Measurements from ENCODE around the gene KCNE5.
"Not testable (repeated sequence)": the region's sequence is repeated elsewhere in the genome, so short reads cannot be mapped to it uniquely, and the experiment has no call there.

KCNE5 gene

GRCh38 chrX:109624641-109625616 lies at the start of gene KCNE5:
Gene KCNE5, minus strand, starts transcription at chrX:109625172. Its CDS starts 152 bp downstream, at chrX:109625020.
- no peak for DNase-seq

GRCh38 chrX:109672239-109672638 lies 47.3 kb upstream of the KCNE5 start:
- DNase-seq = no peak

- DNase-seq = not testable (repeated sequence)
Measured at GRCh38 chrX:109671170-109671569, 46.2 kb upstream of the KCNE5 start.

- no peak for DNase-seq
Measured at GRCh38 chrX:109667986-109668385, 43.0 kb upstream of the KCNE5 start.

- no peak for DNase-seq
Measured at GRCh38 chrX:109660435-109661143, 35.6 kb upstream of the KCNE5 start.

GRCh38 chrX:109658391-109658790 lies 33.4 kb upstream of the KCNE5 start:
- DNase-seq = no peak

- not testable (repeated sequence) for DNase-seq
Measured at GRCh38 chrX:109657364-109657763, 32.4 kb upstream of the KCNE5 start.

- no peak for DNase-seq
Measured at GRCh38 chrX:109656774-109657173, 31.8 kb upstream of the KCNE5 start.

GRCh38 chrX:109655502-109656201 lies 30.7 kb upstream of the KCNE5 start:
- no peak for DNase-seq

- DNase-seq = no peak
Measured at GRCh38 chrX:109654516-109655109, 29.6 kb upstream of the KCNE5 start.

GRCh38 chrX:109644671-109645070 lies 19.7 kb upstream of the KCNE5 start:
- DNase-seq = not testable (repeated sequence)

GRCh38 chrX:109643687-109644086 lies 18.7 kb upstream of the KCNE5 start:
- no peak for DNase-seq

GRCh38 chrX:109638158-109638557 lies 13.2 kb upstream of the KCNE5 start:
- no peak for DNase-seq

- not testable (repeated sequence) for DNase-seq
Measured at GRCh38 chrX:109637477-109637876, 12.5 kb upstream of the KCNE5 start.

- DNase-seq = no peak
Measured at GRCh38 chrX:109635146-109635545, 10.2 kb upstream of the KCNE5 start.

- no peak for DNase-seq
Measured at GRCh38 chrX:109632906-109633504, 8.0 kb upstream of the KCNE5 start.

- no peak for DNase-seq
Measured at GRCh38 chrX:109629310-109629709, 4.3 kb upstream of the KCNE5 start.

GRCh38 chrX:109626637-109627036 lies 1.7 kb upstream of the KCNE5 start:
- no peak for DNase-seq

- no peak for DNase-seq
Measured at GRCh38 chrX:109623997-109624396, 975 bp downstream of the KCNE5 start.

- DNase-seq = no peak
Measured at GRCh38 chrX:109622270-109622669, 2.7 kb downstream of the KCNE5 start.

- peak; percentile 9 for DNase-seq
Measured at GRCh38 chrX:109619771-109620170, 5.2 kb downstream of the KCNE5 start.

- no peak for DNase-seq
Measured at GRCh38 chrX:109614951-109615350, 10.0 kb downstream of the KCNE5 start.
